Stimulated activated CD8-positive, alpha-beta memory T cell treated with anti-CD3 and anti-CD28 coated beads, Interleukin-4, amount 100 ng/mL, for 4 hours (primary cell): ENCODE measurements around the gene IFT74.

Source experiments
- DNase-seq, 2 donors: peaks; one replicate each; pipeline ENCODE4 v3.0.0-alpha.2; 2020; ENCODE audit warnings: low read depth in 2 of 2, low spot score in 1 of 2

Gene IFT74

DNA sequence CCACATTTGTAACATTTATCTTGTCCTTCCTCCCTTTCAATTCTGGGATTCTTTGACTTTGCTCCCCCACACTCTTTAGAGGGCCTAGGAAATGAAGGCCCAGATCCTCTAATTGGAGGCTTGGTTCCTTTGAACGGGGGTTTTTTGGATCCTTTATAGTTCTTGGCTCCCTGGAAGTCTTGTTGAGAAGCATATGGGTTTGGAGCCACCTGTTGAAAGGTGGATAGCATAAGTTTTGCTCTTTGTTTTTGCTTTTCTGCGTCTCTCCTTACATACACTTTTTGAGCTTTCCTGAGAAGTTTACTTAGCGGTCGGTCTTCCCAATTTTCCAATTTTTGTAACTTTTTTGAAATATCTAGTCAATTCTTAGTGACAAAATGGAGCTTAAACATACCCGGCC is 17.8 kb downstream of the IFT74 start:
- DNase-seq: no peak

DNA sequence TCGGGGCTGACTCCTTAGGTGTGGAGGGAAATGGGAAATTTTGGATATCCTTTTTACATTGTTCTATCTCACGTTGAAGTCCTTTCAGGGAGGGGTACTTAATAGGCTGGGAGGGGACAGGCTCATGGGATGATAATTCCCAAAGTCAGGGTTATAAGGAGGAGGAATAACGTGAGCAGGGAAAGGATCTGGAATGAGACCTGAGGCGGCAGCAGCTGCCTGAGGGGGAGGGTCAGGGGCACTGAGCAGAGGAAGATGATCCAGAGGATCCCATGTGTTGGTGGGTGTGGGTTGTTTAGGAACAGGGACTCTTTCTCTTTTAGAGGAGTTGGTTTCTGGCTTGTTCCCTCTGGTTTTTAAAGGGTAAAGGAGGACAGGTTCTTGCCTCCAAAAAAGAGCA is 18.7 kb downstream of the IFT74 start:
- DNase-seq: no peak

DNA sequence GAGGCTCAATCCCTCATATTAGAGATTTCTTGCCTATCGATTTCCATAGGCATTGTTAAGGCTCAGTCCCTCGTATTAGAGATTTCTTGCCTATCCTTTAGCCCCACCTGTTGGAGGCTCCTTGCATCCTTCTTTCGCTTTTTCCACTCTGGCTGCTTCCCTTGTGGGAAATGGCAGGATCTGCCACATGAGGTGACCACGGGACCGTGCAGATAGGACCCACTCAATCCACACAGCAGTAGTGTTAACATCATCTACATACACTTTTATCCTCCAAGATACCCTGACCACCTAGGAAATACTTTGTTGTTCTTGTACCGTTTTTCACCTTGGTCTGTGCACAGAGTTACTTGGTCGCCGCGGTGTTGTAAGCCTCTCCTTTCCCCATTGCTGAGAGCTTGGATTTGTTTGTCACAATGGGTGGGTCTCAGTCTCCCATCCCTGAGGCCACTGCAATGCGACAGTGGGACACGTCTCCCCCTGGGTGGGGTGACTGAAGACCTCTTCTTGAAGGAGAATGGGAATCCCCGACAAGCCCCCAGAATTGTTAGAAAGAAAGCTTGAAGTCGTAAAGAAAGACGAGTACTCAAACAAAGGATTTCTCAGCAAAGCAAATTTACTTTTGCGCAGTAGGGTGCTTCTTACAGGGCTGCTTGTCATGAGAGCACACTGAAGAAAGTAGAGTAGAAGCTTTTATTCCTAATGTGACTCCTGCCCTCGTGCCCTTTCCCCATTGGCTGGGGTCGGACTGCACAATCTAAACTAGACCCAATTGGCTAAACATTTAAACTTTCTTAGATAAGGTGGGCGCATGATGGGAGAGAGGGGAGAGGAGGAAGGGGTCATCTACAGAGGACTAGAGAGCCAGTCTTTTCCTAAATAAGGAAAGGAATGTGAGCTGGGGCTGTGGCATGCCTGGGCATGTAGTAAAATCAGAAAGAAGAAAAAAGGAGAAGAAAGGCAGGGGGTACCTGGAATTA is 19.8 kb downstream of the IFT74 start:
- no peak for DNase-seq

DNA sequence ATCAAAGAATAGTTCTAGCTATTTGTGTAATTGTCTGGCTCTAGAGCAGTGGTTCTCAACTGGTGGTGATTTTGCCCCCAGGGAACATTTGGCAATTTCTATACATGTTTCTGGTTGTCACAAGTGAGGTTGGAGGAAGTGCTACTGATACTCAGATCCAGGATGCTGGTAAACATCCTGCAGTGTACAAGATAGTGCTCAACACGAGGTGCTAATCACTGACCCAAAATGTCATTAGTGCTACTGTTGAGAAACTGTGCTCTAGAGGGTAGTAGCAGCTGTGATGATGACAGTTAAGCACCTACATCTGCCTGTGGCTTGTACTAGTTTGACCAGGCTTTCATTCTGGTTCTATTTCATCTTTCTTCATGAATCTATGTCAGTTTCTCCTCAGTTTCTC is 27.1 kb downstream of the IFT74 start:
- no peak for DNase-seq

GRCh38 chr9:26995810-26996209 is 39.6 kb downstream of the IFT74 start:
- no peak for DNase-seq

- no peak for DNase-seq
Observed at GRCh38 chr9:27003426-27004077, 47.3 kb downstream of the IFT74 start.

GRCh38 chr9:27005491-27005890 is 49.3 kb downstream of the IFT74 start, which contains the start of gene LRRC19:
TSS of gene LRRC19 (minus strand) at chr9:27005672. CDS start at chr9:26999694, 5,978 bp downstream.
- no peak for DNase-seq

- DNase-seq: no peak
Observed at GRCh38 chr9:27019589-27019988, 63.4 kb downstream of the IFT74 start.

DNA sequence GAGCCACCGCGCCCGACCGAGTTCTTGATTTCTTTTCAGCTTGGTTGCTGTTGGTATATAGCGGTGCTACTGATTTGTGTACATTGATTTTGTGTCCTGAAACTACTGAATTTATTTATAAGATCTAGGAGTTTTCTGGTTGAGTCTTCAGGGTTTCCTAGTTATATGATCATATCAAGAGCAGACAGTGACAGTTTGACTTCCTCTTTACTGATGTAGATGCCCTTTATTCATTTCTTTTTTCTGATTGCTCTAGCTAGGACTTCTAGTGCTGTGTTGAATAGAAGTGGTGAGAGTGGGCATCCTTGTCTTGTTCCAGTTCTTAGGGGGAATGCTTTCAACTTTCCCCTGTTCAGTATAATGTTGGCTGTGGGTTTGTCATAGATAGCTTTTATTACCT is 66.7 kb downstream of the IFT74 start:
- no peak for DNase-seq

DNA sequence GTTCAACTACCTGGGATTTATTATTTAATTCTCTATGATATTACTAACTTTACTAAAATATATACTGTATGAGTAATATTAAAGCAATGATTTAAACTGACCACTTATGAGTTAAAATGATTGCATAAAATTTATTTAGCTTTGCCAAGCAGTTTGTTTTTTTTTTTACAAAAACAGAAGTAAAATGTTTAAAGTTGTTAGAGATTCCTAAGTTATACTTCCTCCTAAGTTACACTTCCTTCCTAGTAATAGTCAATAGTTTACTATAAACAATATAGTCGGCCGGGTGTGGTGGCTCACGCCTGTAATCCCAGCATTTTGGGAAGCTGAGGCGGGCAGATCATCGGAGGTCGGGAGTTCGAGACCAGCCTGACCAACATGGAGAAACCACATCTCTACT is 73.0 kb downstream of the IFT74 start:
- DNase-seq: no peak

DNA sequence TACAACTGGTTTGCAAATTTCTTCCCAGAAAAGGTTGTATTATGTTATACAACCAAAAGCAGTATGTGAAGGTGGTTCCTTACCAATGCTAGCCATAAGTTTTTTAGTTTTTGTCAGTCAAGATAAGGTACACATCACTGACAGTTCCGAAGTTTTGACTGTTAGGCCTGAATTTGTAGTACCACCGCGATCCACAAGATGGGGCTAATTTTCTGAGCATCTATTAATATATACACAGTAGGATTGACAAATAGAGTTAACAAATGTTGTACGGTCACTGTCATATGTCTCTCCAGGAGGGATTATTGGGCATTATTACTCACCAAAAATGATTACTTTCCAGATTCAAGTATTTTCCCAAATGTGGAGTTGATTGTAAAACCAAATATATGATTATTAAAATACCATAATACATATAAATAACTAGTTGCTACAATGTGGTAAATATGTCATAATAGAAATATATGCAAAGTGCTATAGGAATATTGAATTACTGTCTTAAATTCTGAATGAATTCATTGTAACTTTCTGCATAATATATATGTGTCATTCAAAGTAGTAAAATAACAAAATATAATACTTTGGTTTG is 77.7 kb downstream of the IFT74 start:
- DNase-seq: peak in 1 of 2 donors; percentile 10

- DNase-seq: no peak
Observed at GRCh38 chr9:27037499-27037898, 81.3 kb downstream of the IFT74 start.

- no peak for DNase-seq
Observed at GRCh38 chr9:27041746-27042145, 85.5 kb downstream of the IFT74 start.

DNA sequence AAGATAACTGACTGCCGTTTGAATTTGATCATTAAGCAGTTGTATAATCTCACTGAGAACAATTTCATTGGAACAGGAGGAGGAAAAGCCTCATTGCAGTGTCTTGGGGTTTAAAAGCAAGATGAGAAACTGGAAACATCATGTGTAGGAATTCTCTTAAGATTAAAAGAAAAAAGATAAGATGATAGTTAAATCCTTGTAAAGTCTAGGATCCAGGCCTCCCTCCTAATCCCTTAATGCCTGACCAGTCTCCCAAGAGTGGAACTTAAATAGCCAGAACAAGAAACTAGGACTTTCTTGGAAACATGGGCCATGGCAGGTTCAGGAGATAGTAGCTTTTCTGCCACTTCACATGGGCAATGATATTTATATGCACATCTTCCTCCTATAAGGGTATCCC is 86.3 kb downstream of the IFT74 start:
- DNase-seq: no peak

- no peak for DNase-seq
Observed at GRCh38 chr9:27043176-27043575, 87.0 kb downstream of the IFT74 start.

- no peak for DNase-seq
Observed at GRCh38 chr9:27047136-27047535, 90.9 kb downstream of the IFT74 start.

- DNase-seq: no peak
Observed at GRCh38 chr9:27053369-27054022, 97.3 kb downstream of the IFT74 start.

DNA sequence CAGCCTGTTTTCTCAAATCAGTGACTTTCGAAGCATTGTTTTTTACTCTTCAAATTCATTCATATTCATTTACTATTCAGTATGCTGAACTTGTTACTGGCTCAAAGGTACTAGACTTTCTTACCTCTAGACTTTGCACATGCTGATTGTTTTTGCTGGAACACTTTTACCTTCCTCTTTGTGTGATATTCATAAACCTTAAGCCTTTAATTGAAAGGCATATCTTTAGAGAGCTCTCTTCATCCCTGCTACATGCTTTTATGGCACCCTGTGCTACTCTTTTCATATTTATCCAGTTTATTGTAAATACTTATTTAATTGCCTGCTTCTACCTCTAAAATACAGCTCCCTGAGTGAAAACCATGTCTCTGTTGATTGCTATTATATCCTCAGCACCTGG is 97.9 kb downstream of the IFT74 start:
- no peak for DNase-seq

DNA sequence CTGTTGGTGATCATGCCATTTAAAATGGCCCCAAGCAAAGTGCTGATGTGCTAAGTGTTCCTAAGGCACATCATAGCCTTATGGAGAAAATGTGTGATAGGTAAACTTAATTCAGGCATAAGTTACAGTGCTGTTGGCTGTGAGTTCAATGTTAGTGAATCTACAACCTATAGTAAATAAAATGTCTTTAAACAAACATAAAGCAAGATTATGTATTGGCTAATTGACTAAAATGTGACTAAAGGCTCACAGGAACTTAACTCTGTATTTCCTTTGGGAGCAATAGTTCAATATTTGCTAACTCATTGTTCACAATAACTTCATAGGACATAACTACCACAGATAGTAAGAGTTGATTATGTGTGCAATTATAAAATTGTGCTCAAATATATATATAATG is 98.6 kb downstream of the IFT74 start:
- no peak for DNase-seq

- no peak for DNase-seq
Observed at GRCh38 chr9:27059412-27059811, 103.2 kb downstream of the IFT74 start.

DNA sequence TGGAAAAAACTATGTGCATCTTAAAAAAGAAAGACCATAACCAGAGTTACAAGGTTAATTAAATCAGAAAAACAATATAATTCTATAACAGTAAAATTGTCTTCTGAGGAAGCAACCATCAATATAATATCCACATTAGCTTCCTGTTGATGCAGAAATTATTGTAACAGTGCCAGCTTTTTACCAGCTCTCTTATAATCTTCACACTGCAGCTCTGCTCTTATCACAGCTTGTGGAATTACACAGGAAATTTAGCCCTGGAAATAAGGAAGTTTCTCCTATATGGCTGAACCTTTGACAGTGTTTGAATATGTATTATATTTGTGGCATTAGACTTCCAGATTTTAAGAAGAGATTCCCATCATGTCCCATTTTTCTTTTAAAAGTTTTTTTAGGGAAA is 103.7 kb downstream of the IFT74 start:
- no peak for DNase-seq
